GM23338 (cell line): ENCODE measurements around the gene CHCHD6.

ENCODE experiments used
- EZH2phosphoT487 ChIP-seq: fragments of 200-600 bp; sonication (generic); IDR thresholded peaks from one replicate; pipeline ENCODE4 v1.8.1; 2018; ENCODE audit warnings: antibody characterized with exemption; ENCODE audit not compliant: unreplicated experiment
- NANOG ChIP-seq: IDR thresholded peaks from 2 replicates; pipeline ENCODE4 v1.6.1; 2016; ENCODE audit warnings: antibody characterized with exemption, borderline replicate concordance
- POLR2AphosphoS5 ChIP-seq: IDR thresholded peaks from 2 replicates; pipeline ENCODE4 v1.6.1; 2016; ENCODE audit warnings: antibody characterized with exemption, low read depth
- TF ChIP-seq, protein P1 (sequence below), 2 experiments: fragments of 200-600 bp in 1 of 2; sonication (generic) in 1 of 2; conservative IDR thresholded peaks; 2 replicates each; pipeline versions ENCODE4 v1.5.1 to v1.6.1; 2016 to 2017; ENCODE audit warnings: antibody characterized with exemption in 2 of 2, low read depth in 2 of 2, mild to moderate bottlenecking in 2 of 2, moderate library complexity in 1 of 2

DNA sequence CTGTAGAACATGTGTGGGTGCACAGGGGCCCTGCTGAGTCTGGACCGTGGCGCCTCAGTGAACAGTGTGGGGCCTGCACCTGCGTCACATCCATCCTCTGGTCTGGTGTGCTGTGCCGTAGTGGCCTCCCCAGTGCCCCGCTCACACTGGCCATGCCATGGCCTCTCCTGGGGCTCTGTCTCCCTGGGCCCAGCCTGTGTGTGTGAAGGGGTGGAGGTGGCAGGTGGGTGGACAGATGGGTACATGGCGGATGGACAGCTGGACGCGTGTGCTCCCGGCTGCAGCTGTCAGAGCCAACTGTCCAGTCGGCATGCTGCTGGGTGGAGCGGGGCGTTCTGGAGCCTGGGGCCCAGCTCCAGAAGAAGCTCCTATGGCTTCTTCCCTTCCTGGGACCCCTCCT lies 296.7 kb downstream of the CHCHD6 start:
- TF ChIP-seq, protein P1, sequence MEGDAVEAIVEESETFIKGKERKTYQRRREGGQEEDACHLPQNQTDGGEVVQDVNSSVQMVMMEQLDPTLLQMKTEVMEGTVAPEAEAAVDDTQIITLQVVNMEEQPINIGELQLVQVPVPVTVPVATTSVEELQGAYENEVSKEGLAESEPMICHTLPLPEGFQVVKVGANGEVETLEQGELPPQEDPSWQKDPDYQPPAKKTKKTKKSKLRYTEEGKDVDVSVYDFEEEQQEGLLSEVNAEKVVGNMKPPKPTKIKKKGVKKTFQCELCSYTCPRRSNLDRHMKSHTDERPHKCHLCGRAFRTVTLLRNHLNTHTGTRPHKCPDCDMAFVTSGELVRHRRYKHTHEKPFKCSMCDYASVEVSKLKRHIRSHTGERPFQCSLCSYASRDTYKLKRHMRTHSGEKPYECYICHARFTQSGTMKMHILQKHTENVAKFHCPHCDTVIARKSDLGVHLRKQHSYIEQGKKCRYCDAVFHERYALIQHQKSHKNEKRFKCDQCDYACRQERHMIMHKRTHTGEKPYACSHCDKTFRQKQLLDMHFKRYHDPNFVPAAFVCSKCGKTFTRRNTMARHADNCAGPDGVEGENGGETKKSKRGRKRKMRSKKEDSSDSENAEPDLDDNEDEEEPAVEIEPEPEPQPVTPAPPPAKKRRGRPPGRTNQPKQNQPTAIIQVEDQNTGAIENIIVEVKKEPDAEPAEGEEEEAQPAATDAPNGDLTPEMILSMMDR (conservative IDR thresholded peaks at IDR 0.05; ENCODE audit: low read depth in 2 of 2) = no peak
- TF ChIP-seq POLR2AphosphoS5 (no peak), NANOG (no peak), EZH2phosphoT487 (no peak)
